HCT116 (cell line): ENCODE data around the gene LRIG3.

Experiments
- CEBPB ChIP-seq: IDR thresholded peaks from 2 replicates; pipeline ENCODE4 v1.6.1; 2012; ENCODE audit warnings: low read depth
- ELF1 ChIP-seq: IDR thresholded peaks from 2 replicates; pipeline ENCODE4 v1.6.1; 2012; ENCODE audit warnings: low read depth, borderline replicate concordance
- EZH2 ChIP-seq: fragments of 200-600 bp; sonication (generic); IDR thresholded peaks from 2 replicates; pipeline ENCODE4 v1.6.1; 2017; ENCODE audit warnings: antibody characterized with exemption, mixed run types
- EZH2phosphoT487 ChIP-seq: fragments of 200-600 bp; IDR thresholded peaks from 2 replicates; pipeline ENCODE4 v1.6.1; 2018; ENCODE audit warnings: antibody characterized with exemption, borderline replicate concordance
- JUND ChIP-seq: IDR thresholded peaks from 2 replicates; pipeline ENCODE4 v1.6.1; 2012
- MAX ChIP-seq: IDR thresholded peaks from 2 replicates; pipeline ENCODE4 v1.6.1; 2012
- POLR2A ChIP-seq: IDR thresholded peaks from 2 replicates; pipeline ENCODE4 v1.7.0; 2011; ENCODE audit warnings: borderline replicate concordance; ENCODE audit not compliant: insufficient read depth, insufficient read length; ENCODE audit errors: extremely low read depth
- REST ChIP-seq: IDR thresholded peaks from 2 replicates; pipeline ENCODE4 v1.6.1; 2012; ENCODE audit warnings: low read depth
- SIN3A ChIP-seq: IDR thresholded peaks from 2 replicates; pipeline ENCODE4 v1.6.1; 2012; ENCODE audit warnings: low read depth
- YY1 ChIP-seq: IDR thresholded peaks from 2 replicates; pipeline ENCODE4 v1.6.1; 2011; ENCODE audit warnings: low read length, low read depth, moderate library complexity, mild to moderate bottlenecking; ENCODE audit not compliant: insufficient replicate concordance; ENCODE audit errors: extremely low read depth
- TF ChIP-seq, protein P1 (sequence below), 3 experiments: fragments of 200-600 bp in 1 of 3; sonication (generic) in 1 of 3; IDR thresholded peaks in 2 of 3; conservative IDR thresholded peaks in 1 of 3; 2 replicates each; pipeline ENCODE4 v1.5.1; 2012 to 2017; ENCODE audit warnings: low read depth in 2 of 3, low read length in 2 of 3, antibody characterized with exemption in 1 of 3, borderline replicate concordance in 1 of 3, control low read depth in 1 of 3, mild to moderate bottlenecking in 1 of 3, mixed read lengths in 1 of 3, mixed run types in 1 of 3, moderate library complexity in 1 of 3; ENCODE audit not compliant: insufficient read depth in 1 of 3

GRCh38 chr12:58870595-58870994 is 49.7 kb downstream of the LRIG3 start:
- TF ChIP-seq, protein P1, sequence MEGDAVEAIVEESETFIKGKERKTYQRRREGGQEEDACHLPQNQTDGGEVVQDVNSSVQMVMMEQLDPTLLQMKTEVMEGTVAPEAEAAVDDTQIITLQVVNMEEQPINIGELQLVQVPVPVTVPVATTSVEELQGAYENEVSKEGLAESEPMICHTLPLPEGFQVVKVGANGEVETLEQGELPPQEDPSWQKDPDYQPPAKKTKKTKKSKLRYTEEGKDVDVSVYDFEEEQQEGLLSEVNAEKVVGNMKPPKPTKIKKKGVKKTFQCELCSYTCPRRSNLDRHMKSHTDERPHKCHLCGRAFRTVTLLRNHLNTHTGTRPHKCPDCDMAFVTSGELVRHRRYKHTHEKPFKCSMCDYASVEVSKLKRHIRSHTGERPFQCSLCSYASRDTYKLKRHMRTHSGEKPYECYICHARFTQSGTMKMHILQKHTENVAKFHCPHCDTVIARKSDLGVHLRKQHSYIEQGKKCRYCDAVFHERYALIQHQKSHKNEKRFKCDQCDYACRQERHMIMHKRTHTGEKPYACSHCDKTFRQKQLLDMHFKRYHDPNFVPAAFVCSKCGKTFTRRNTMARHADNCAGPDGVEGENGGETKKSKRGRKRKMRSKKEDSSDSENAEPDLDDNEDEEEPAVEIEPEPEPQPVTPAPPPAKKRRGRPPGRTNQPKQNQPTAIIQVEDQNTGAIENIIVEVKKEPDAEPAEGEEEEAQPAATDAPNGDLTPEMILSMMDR (IDR thresholded peaks at IDR 0.05 in 2 of 3, conservative IDR thresholded peaks at IDR 0.05 in 1 of 3; ENCODE audit: borderline replicate concordance in 1 of 3, insufficient read depth in 1 of 3, low read depth in 2 of 3, low read length in 2 of 3) = no peak
- TF ChIP-seq POLR2A = no peak
- TF ChIP-seq YY1 = no peak
- no peak for TF ChIP-seq REST
- TF ChIP-seq CEBPB = no peak
- no peak for TF ChIP-seq SIN3A
- no peak for TF ChIP-seq MAX
- no peak for TF ChIP-seq EZH2
- no peak for TF ChIP-seq ELF1
- no peak for TF ChIP-seq EZH2phosphoT487
- TF ChIP-seq JUND = no peak
